Endodermal cell (in vitro differentiated cells): Measurements from ENCODE around the gene HS6ST3. TPM values are rescaled to one million over a fixed set of nuclear protein-coding genes. Genes with fewer than 3 reads are reported as not detected.

Source experiments
- DNase-seq: peaks from one replicate; pipeline ENCODE4 v3.0.0-alpha.2; 2017
- H3K27ac ChIP-seq: 2 replicates; pipeline ENCODE4 v1.5.1; 2013; ENCODE audit warnings: mild to moderate bottlenecking, low read depth, low read length, moderate library complexity
- H3K27me3 ChIP-seq: 2 replicates; pipeline ENCODE4 v1.6.1; 2013; ENCODE audit warnings: mild to moderate bottlenecking, low read length, moderate library complexity; ENCODE audit not compliant: insufficient read depth, control insufficient read depth, poor library complexity, severe bottlenecking
- H3K36me3 ChIP-seq: 2 replicates; pipeline ENCODE4 v1.7.0; 2013; ENCODE audit warnings: mild to moderate bottlenecking, low read length, moderate library complexity; ENCODE audit not compliant: control insufficient read depth, insufficient read depth
- H3K4me1 ChIP-seq: one replicate; pipeline ENCODE4 v1.7.0; 2013; ENCODE audit warnings: low read length; ENCODE audit not compliant: control insufficient read depth, insufficient read depth
- H3K4me3 ChIP-seq: 2 replicates; pipeline ENCODE4 v1.5.1; 2013; ENCODE audit warnings: mild to moderate bottlenecking, low read length, moderate library complexity
- H3K9ac ChIP-seq: 2 replicates; pipeline ENCODE4 v1.6.1; 2013; ENCODE audit warnings: mild to moderate bottlenecking, low read length, moderate library complexity; ENCODE audit not compliant: poor library complexity, severe bottlenecking; ENCODE audit errors: extremely low read depth
- H3K9me3 ChIP-seq: 2 replicates; pipeline ENCODE4 v1.6.1; 2013; ENCODE audit warnings: mild to moderate bottlenecking, low read length, moderate library complexity; ENCODE audit not compliant: control insufficient read depth
- H3K27ac Mint-ChIP-seq: 2 replicates; pipeline ENCODE4 v1.8.0; 2020; ENCODE audit warnings: mixed read lengths
- H3K27me3 Mint-ChIP-seq: 2 replicates; pipeline ENCODE4 v1.8.0; 2021; ENCODE audit warnings: mild to moderate bottlenecking, mixed read lengths; ENCODE audit not compliant: insufficient read depth
- H3K36me3 Mint-ChIP-seq: 2 replicates; pipeline ENCODE4 v1.8.0; 2020; ENCODE audit warnings: low read depth, mixed read lengths
- H3K4me1 Mint-ChIP-seq: 2 replicates; pipeline ENCODE4 v1.8.0; 2020; ENCODE audit warnings: mixed read lengths
- H3K4me3 Mint-ChIP-seq: 2 replicates; pipeline ENCODE4 v1.8.0; 2020; ENCODE audit warnings: mild to moderate bottlenecking, moderate library complexity, mixed read lengths
- H3K9me3 Mint-ChIP-seq: 2 replicates; pipeline ENCODE4 v1.8.0; 2020; ENCODE audit warnings: mild to moderate bottlenecking, mixed read lengths
- WGBS, 2 experiments: methylation state at CpG; one replicate each; pipeline versions ENCODE4 v1.1.5 to v1.1.7; 2013; ENCODE audit warnings: missing lambda C conversion rate in 2 of 2, mixed read lengths in 1 of 2; ENCODE audit not compliant: insufficient coverage in 1 of 2, insufficient read length in 1 of 2; 5-methylcytosine and 5-hydroxymethylcytosine counted together
- total RNA-seq, 2 donors: library from RNA; stranded (reverse); fragmentation: NEBNext Ultra II Directional in 1 of 2; extraction: Animal tissue kit (Norgen Biotek cat#: 25700) in 1 of 2; gene quantifications; 2 replicates in 1 of 2; 3 replicates in 1 of 2; pipeline ENCODE4 v1.2.1, GENCODE V29; 2021
- TF ChIP-seq, protein P1 (sequence below): fragments of 200-600 bp; sonication (generic); conservative IDR thresholded peaks from 2 replicates; pipeline ENCODE4 v1.5.0; 2021; ENCODE audit warnings: antibody characterized with exemption, mild to moderate bottlenecking

The HS6ST3 gene
- total RNA-seq, 2 donors from 2014 or later = 0.84 to 1.1 TPM

DNA sequence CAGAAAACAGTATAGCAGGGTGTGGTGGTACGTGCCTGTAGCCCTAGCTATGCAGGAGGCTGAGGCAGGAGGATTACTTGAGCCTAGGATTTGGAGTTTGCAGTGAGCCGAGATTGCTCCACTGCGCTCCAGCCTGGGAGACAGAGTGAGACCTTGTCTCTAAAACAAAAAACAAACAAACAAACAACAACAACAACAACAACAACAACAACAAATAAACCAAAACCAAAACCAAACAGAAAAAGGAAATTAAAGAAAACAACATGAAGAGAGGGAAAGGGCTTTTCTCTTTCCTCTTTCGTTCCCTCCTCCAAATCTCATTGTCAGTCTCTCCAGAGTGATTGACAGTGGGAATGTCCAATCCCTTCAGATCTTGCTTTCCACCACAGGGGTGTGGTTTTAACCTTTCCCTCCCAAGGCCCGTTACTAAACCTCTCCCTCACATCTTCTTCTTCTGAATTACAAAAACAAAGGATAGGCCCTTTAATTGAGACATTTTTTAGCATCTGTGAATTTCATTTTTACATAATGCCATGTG lies 341.2 kb downstream of the HS6ST3 start:
- DNase-seq = no peak
- Histone ChIP-seq H3K4me1 (no peaks in the 10 kb centered on the region), H3K9me3 (no peaks in the 10 kb centered on the region), H3K27ac (no peak overlapping the region), H3K36me3 (no peaks in the 10 kb centered on the region), H3K4me3 (no peak overlapping the region), H3K27me3 (no peaks in the 10 kb centered on the region), H3K9ac (no peak overlapping the region)
- no peak overlapping the region for H3K27ac Mint-ChIP-seq
- H3K36me3 Mint-ChIP-seq = no peaks in the 10 kb centered on the region
- H3K4me1 Mint-ChIP-seq = no peaks in the 10 kb centered on the region
- WGBS, 2 experiments = 87 to 100% methylated on average over 1 to 4 of the region's 5 CpGs
- TF ChIP-seq, protein P1, sequence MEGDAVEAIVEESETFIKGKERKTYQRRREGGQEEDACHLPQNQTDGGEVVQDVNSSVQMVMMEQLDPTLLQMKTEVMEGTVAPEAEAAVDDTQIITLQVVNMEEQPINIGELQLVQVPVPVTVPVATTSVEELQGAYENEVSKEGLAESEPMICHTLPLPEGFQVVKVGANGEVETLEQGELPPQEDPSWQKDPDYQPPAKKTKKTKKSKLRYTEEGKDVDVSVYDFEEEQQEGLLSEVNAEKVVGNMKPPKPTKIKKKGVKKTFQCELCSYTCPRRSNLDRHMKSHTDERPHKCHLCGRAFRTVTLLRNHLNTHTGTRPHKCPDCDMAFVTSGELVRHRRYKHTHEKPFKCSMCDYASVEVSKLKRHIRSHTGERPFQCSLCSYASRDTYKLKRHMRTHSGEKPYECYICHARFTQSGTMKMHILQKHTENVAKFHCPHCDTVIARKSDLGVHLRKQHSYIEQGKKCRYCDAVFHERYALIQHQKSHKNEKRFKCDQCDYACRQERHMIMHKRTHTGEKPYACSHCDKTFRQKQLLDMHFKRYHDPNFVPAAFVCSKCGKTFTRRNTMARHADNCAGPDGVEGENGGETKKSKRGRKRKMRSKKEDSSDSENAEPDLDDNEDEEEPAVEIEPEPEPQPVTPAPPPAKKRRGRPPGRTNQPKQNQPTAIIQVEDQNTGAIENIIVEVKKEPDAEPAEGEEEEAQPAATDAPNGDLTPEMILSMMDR = no peak
- H3K4me3 Mint-ChIP-seq = no peak overlapping the region
- no peaks in the 10 kb centered on the region for H3K27me3 Mint-ChIP-seq
- no peaks in the 10 kb centered on the region for H3K9me3 Mint-ChIP-seq

DNA sequence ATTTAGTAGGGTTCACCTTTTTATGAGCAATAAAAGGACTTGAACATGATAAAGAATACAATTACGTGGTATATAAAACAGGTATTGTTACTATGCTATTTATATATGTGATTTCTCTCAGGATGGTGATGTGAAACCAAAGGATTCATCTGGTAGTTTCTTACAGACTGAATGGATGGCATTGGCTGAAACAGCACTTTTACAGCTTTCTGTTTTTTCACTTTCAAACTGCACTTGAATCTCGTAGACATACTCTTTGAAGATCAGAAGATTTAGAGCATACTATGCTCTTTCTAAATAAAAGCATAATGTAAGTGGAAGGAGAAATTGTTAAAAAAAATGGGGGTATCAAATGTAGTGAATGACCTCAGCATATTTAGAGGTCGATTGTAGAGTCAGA lies 354.8 kb downstream of the HS6ST3 start:
- WGBS, 2 experiments = 78 to 84% methylated on average over 1 to 3 of the region's 3 CpGs
- H3K27ac Mint-ChIP-seq = no peak overlapping the region
- no peak for DNase-seq

DNA sequence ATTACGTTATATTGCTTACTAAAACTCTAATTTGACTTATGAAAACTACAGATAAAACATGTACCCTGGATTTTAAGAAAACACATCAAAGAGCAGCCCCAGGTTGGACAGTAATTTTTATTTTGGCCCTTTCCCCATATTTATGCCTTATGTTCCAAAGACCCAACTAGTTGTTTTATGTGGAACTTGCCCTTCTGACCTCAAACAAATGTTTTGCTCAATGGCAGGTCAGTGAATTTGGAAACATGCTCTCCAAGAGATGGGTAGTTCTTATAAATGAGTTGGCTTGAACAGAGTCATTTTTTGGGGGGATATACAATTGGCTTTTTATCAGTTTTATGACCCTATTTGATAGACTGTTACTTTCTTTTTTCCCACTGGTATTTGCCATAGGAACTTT lies 360.0 kb downstream of the HS6ST3 start:
- Mint-ChIP-seq H3K27ac (no peak overlapping the region), H3K4me3 (no peak overlapping the region), H3K9me3 (no peaks in the 10 kb centered on the region), H3K4me1 (peaks cover 9% of the 10 kb centered on the region), H3K36me3 (no peaks in the 10 kb centered on the region), H3K27me3 (peaks cover 2% of the 10 kb centered on the region)
- Histone ChIP-seq H3K9me3 (no peaks in the 10 kb centered on the region), H3K4me3 (no peak overlapping the region), H3K4me1 (no peaks in the 10 kb centered on the region), H3K27ac (no peak overlapping the region), H3K9ac (no peak overlapping the region), H3K36me3 (no peaks in the 10 kb centered on the region), H3K27me3 (no peaks in the 10 kb centered on the region)
- TF ChIP-seq, protein P1 = no peak
- no peak for DNase-seq
- no CpG with 5 or more reads among the region's 1 CpG for WGBS, 2 experiments

More for the DNA sequence above, 354.8 kb downstream of the HS6ST3 start:
- H3K4me1 Mint-ChIP-seq = no peaks in the 10 kb centered on the region
- no peaks in the 10 kb centered on the region for H3K36me3 Mint-ChIP-seq
- TF ChIP-seq, protein P1 = no peak
- Histone ChIP-seq H3K27ac (no peak overlapping the region), H3K9me3 (no peaks in the 10 kb centered on the region), H3K27me3 (no peaks in the 10 kb centered on the region), H3K36me3 (no peaks in the 10 kb centered on the region), H3K9ac (no peak overlapping the region), H3K4me1 (no peaks in the 10 kb centered on the region), H3K4me3 (no peak overlapping the region)
- H3K4me3 Mint-ChIP-seq = no peak overlapping the region
- peaks cover 2% of the 10 kb centered on the region for H3K27me3 Mint-ChIP-seq
- H3K9me3 Mint-ChIP-seq = no peaks in the 10 kb centered on the region
